Stimulated activated CD8-positive, alpha-beta memory T cell treated with anti-CD3 and anti-CD28 coated beads, Interleukin-2, amount 100 ng/mL, for 48 hours (primary cell): ENCODE data around the gene DOCK3.
"Not testable (repeated sequence)": the region's sequence is repeated elsewhere in the genome, so short reads cannot be mapped to it uniquely, and the experiment has no call there.

Source experiments
- DNase-seq, 2 donors: peaks; one replicate each; pipeline ENCODE4 v3.0.0-alpha.2; 2020; ENCODE audit warnings: low read depth in 2 of 2

DOCK3 gene

DNA sequence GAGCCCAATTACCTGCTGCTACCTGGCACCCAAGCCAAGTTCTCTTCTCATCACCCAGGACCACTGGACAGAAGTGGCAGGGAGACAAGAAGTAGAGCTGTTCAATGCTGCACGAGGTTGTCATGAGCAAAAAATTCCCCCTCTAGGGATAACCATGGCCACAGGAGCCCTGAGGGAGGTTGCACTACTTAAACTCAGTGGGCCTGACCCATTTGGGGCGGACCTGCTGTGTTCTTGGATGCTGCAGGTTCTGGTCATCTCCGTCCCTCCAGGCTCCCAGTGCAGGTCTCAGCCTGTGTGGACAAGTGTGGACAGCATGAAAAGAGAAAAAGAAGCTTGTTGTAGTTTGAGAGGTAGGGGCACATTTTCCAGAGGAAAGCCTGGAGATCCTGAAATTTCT is 684.3 kb downstream of the DOCK3 start:
- no peak for DNase-seq

GRCh38 chr3:51360806-51361205 is 686.1 kb downstream of the DOCK3 start:
- no peak for DNase-seq

- DNase-seq, result no peak
Measured at GRCh38 chr3:51361746-51362145, 687.0 kb downstream of the DOCK3 start.

DNA sequence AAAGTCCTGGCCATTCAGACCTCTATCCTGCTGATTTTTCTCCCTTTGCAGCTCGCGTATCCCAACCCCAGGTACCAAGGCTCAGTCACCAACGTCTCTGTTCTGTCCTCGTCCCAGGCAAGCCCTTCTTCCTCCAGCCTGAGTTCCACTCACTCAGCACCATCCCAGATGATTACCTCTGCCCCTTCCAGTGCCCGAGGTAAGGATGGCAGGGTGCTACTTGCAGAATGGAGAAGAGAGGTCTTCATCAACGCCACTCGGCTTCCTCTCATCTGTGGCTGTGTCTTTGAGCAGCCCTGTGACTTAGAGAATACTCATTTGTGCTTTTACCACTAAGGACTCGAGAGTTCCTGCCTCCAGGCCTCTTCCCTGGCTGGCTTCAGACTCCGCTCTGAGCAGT is 687.7 kb downstream of the DOCK3 start:
- DNase-seq, result no peak

DNA sequence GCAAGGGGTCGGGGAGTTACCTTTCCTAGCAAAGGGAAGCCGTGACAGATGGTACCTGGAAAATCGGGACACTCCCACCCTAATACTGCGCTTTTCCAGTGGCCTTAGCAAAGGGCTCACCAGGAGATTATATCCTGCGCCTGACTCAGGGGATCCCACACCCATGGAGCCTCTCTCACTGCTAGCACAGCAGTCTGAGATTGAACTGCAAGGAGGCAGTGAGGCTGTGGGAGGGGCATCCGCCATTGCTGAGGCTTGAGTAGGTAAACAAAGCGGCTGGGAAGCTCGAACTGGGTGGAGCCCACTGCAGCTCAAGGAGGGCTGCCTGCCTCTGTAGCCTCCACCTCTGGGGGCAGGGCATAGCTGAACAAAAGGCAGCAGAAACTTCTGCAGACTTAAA is 693.5 kb downstream of the DOCK3 start:
- not testable (repeated sequence) for DNase-seq

GRCh38 chr3:51371943-51372557 is 697.3 kb downstream of the DOCK3 start:
- peak in 1 of 2 donors; percentile 30 for DNase-seq

DNA sequence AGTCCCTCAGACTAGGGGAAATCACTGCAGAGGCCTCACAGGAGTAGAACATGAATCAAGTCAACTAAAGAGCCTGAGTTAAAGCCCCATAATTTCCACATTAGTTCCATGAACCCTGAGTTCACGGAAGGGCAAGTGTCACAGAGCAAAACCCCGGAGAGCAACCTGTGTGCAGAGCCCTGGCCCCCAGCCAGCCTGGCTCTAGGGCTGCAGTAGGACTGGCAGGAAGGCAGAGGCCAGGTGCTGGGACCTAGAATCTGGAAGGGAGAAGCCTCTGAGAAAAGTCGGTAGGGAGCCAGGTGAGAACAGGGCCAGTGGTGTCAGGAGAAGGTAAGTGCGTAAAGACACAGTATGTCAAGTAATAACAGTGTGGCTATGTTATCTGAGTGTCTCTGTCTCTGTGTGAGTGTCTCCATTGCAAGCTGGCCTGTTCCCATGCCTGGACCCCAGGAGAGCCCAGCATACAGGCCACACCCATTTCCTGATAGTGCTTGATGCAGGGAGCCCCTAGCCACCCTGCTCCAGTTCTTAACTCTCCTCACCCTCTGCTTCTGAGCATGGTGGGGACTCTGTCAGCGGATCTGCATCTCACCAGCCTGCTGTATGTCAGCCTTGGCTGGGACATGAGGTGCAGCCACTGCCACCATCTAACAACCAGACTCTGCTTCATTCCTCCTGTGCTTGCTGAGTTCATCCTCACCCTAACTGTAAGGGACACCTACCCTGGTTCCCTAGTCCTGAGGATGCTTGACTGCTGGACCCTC is 699.1 kb downstream of the DOCK3 start:
- DNase-seq, result no peak

GRCh38 chr3:51374456-51374855 is 699.7 kb downstream of the DOCK3 start:
- DNase-seq, result no peak

DNA sequence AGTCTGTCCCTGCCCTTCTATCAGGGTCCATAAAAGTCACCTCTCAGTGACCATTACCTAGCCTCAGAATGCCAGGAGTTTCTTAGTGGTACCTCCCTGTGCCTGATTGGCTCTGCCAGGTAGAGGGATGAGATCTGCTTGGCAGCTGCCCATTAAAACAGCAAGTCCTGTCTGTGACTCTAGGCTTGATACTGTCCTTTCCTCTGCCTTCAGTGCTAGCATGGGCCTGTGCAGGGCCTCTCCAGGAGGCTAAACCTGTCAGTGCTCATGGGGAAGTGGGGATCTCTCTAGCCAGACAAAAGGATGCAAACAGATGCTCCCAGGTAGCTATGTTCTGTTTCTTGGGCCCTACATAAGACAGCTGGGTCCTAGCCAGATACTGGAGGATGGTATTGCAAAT is 700.4 kb downstream of the DOCK3 start:
- no peak for DNase-seq

GRCh38 chr3:51375571-51375970 is 700.8 kb downstream of the DOCK3 start:
- no peak for DNase-seq

DNA sequence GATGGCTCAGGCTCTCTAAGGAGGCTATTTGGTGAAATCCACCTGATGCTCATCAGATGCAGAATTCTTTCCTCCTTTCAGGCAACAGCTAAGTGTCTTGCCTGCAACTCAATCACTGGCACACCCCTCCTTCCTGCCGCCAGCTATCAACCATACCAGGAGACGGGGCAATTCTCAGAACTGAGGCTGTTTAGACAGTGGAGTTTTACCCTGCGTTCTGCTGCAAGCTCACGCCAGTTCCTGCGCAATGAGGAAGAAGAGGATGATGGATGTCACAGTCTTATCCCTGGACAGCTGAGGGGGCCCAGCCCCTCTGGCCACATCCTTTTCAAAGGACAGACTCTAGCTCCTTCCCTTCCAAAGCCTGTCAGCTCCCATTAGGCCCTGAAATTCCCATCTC is 703.3 kb downstream of the DOCK3 start:
- no peak for DNase-seq

DNA sequence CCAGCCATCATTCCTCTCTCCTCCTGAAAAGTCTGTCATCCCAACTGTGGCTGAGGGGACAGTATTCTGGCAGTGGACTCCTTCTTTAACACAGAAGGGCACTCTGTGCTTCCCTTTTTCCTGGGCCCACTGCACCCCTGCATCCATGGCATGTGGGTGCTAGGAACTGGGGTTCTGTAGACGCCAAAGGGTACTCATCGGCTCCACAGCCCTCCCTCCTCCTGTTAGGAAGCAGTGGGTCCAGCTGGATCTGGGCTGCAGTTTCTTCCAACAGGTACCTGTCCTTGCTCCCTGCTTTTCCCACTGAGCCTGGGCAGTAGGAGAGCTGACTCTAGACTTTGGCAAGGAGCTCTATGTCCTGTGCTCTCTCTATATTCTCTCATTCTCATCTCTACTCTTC is 704.0 kb downstream of the DOCK3 start:
- no peak for DNase-seq

GRCh38 chr3:51379301-51379700 is 704.6 kb downstream of the DOCK3 start:
- DNase-seq, result no peak

GRCh38 chr3:51379746-51380455 is 705.2 kb downstream of the DOCK3 start:
- no peak for DNase-seq

DNA sequence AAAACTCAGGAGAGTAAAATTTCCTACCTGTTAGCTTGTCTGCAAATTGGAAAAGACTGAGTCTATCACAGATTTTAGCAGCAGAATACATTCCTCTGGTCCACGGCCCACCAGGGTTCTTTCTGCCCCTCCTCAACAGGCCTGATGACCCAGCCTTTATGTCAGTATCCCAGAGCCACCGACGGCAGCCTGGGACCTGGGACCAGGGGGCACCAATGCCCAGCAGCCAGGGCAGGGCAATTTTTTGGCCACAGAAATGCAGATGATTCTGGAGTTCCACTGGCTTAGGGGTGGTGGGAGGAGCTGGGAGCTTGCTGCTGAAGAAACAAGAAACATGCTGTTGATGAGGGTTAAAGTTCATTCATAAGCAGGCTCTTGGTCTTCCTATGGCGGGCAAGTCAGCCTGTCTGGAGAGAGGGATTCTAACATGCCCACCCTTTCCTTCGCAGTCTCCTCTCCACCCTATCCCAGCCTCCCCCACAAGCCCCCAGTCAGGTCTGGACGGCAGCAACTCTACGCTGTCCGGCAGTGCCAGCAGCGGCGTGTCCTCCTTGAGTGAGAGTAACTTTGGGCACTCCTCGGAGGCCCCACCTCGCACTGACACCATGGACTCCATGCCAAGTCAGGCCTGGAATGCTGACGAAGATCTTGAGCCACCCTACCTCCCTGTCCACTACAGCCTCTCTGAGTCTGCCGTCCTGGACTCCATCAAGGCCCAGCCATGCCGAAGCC is 706.0 kb downstream of the DOCK3 start:
- no peak for DNase-seq

DNA sequence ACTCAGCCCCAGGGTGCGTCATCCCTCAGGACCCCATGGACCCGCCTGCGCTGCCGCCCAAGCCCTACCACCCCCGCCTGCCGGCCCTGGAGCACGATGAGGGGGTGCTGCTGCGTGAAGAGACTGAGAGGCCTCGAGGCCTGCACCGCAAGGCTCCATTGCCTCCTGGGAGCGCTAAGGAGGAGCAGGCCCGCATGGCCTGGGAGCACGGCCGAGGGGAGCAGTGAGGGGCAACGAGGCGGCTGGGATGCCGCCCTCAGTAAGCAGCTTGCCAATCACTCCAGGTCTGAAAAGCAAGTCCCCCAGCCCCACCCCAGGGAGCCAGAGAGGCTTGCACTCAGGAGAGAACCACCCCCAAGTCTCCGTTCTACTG is 706.6 kb downstream of the DOCK3 start:
- no peak for DNase-seq

DNA sequence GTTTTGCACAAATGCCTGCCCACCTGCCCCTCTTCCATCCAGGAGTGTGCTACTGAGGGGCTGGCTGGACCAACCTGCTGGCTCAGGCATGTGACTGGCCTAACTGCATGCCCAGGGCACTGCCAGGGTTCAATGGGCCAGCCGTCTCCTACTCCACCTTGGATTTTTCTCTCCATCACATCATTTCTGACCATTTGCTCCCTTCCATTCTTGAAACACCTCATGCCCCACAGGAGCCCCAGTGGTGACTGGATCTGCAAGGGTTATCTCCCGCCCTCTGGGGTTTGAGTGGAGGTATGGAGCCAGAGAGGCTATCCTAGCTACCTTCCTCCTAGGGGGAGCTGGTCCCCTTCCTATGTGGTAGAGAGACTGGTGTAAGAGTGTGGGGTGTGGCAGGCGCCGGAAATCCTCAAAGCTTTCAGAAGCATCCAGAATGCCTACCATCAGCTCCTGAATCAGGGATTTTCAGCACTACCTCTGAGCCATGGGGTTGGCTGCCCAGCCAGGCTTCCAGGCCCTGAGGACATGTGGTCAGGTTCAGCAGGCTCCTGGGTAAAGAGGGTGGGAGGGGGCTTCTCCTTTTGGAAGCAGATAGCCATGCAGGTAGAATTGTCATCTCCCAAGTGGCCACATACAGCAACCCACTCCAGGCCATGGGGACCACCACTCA is 707.5 kb downstream of the DOCK3 start:
- DNase-seq, result no peak

GRCh38 chr3:51382947-51383578 is 708.3 kb downstream of the DOCK3 start:
- DNase-seq, result no peak

DNA sequence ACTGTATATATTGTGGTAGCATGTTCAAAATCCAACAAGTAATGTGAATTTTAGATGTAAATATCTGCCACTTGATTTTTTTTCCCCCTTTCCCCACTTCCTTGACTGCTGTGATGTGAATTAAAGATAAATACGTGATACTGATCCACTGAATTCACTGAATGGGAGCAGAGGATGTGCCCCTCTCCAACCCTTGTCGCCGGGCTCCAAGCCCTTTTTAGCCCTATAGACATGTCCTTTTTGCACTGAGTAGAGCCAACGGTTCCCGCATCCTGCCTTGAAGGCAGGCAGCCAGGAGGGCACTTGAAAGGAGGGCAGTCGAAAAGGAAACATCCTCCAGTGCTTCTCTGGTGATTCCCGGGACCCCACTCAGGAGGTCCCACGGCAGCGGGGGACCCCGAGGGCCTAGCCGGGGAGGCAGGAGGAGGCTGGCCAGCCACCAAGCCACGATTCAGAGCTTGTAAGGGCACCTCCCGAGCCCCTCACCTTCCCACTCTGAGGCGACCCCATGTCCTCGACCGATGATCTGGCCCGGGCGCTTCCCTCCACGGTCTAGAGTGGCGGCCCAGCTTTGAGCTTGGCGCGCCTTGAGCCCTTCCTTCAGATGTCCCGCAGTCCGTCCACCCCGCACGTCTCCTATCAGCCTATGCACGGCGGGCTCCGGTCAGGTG is 709.5 kb downstream of the DOCK3 start:
- no peak for DNase-seq

- DNase-seq, result peak; percentile 95
Measured at GRCh38 chr3:51384726-51385473, 710.2 kb downstream of the DOCK3 start, which contains the start of gene MANF. MANF (plus strand) TSS chr3:51385291; CDS start chr3:51385343, 52 bp downstream.
